Cardiac fibroblast (primary cell): ENCODE data around the gene CACNA1H.

Source experiments
- DNase-seq, 2 donors: peaks; one replicate each; pipeline versions ENCODE4 v3.0.0 to v3.0.0-alpha.2; 2010; ENCODE audit warnings: low read depth in 2 of 2
- H3K4me3 ChIP-seq, 2 donors: replicated peaks in 1 of 2; 1 replicate in 1 of 2; 2 replicates in 1 of 2; pipeline ENCODE4 v1.5.1; 2011; ENCODE audit warnings: low read depth in 2 of 2, low read length in 2 of 2, mild to moderate bottlenecking in 2 of 2, moderate library complexity in 1 of 2
- CTCF ChIP-seq: IDR thresholded peaks from one replicate; pipeline ENCODE4 v1.5.1; 2011; ENCODE audit warnings: low read depth, mild to moderate bottlenecking, low read length, inconsistent platforms

CACNA1H gene

GRCh38 chr16:1261131-1261892 lies 108.4 kb downstream of the CACNA1H start:
- TF ChIP-seq CTCF, result no peak
- no peak for DNase-seq
- no peak overlapping the region for H3K4me3 ChIP-seq

- H3K4me3 ChIP-seq, result no peak overlapping the region
- no peak for DNase-seq
- no peak for TF ChIP-seq CTCF
Measured at GRCh38 chr16:1262210-1262845, 109.4 kb downstream of the CACNA1H start.

- no peak for DNase-seq
- no peak for TF ChIP-seq CTCF
- no peak overlapping the region for H3K4me3 ChIP-seq
Measured at GRCh38 chr16:1262846-1263221, 109.9 kb downstream of the CACNA1H start.

- no peak for TF ChIP-seq CTCF
- no peak overlapping the region for H3K4me3 ChIP-seq
- DNase-seq, result no peak
Measured at GRCh38 chr16:1263591-1264344, 110.9 kb downstream of the CACNA1H start.

- DNase-seq, result no peak
- no peak for TF ChIP-seq CTCF
Measured at GRCh38 chr16:1264345-1265089, 111.6 kb downstream of the CACNA1H start.

GRCh38 chr16:1265090-1265630 lies 112.3 kb downstream of the CACNA1H start:
- DNase-seq, result no peak
- no peak for TF ChIP-seq CTCF
- H3K4me3 ChIP-seq, result no peak overlapping the region

More at GRCh38 chr16:1264345-1265089, 111.6 kb downstream of the CACNA1H start:
- H3K4me3 ChIP-seq, result no peak overlapping the region
